GM18526 (cell line): ENCODE data around the gene GREB1L.

ENCODE experiments used
- POLR2A ChIP-seq: IDR thresholded peaks from 3 replicates; pipeline ENCODE4 v1.6.1; 2011; ENCODE audit not compliant: insufficient read length; ENCODE audit errors: extremely low read depth

GREB1L gene

GRCh38 chr18:21369146-21369545 lies 127.1 kb downstream of the GREB1L start:
- TF ChIP-seq POLR2A, result no peak

GRCh38 chr18:21383031-21383430 lies 141.0 kb downstream of the GREB1L start:
- no peak for TF ChIP-seq POLR2A

GRCh38 chr18:21386523-21387240 lies 144.7 kb downstream of the GREB1L start:
- TF ChIP-seq POLR2A, result no peak

- no peak for TF ChIP-seq POLR2A
Measured at GRCh38 chr18:21387886-21388285, 145.9 kb downstream of the GREB1L start.

- no peak for TF ChIP-seq POLR2A
Measured at GRCh38 chr18:21389283-21389682, 147.3 kb downstream of the GREB1L start.

- TF ChIP-seq POLR2A, result no peak
Measured at GRCh38 chr18:21389903-21390302, 147.9 kb downstream of the GREB1L start.

GRCh38 chr18:21391074-21391673 lies 149.1 kb downstream of the GREB1L start:
- no peak for TF ChIP-seq POLR2A

GRCh38 chr18:21393986-21394385 lies 152.0 kb downstream of the GREB1L start:
- no peak for TF ChIP-seq POLR2A

GRCh38 chr18:21398121-21398520 lies 156.1 kb downstream of the GREB1L start:
- TF ChIP-seq POLR2A, result no peak

- no peak for TF ChIP-seq POLR2A
Measured at GRCh38 chr18:21402272-21402671, 160.2 kb downstream of the GREB1L start.

- TF ChIP-seq POLR2A, result no peak
Measured at GRCh38 chr18:21404426-21404825, 162.4 kb downstream of the GREB1L start.

- TF ChIP-seq POLR2A, result no peak
Measured at GRCh38 chr18:21406116-21406515, 164.1 kb downstream of the GREB1L start.

- TF ChIP-seq POLR2A, result no peak
Measured at GRCh38 chr18:21408681-21409080, 166.6 kb downstream of the GREB1L start.

GRCh38 chr18:21433436-21433835 lies 191.4 kb downstream of the GREB1L start:
- no peak for TF ChIP-seq POLR2A

GRCh38 chr18:21439431-21439846 lies 197.4 kb downstream of the GREB1L start:
- TF ChIP-seq POLR2A, result no peak

- no peak for TF ChIP-seq POLR2A
Measured at GRCh38 chr18:21441670-21442069, 199.6 kb downstream of the GREB1L start.
